KMS-11 (cell line): ENCODE data around the gene PDK4.
A peak's percentile ranks its signal among the peaks of the same experiment; 100 is the strongest.

Experiments used
- H2AFZ ChIP-seq: fragments of 200-600 bp; sonication (generic); 2 replicates; pipeline ENCODE4 v1.6.1; 2016; ENCODE audit warnings: antibody characterized with exemption, mixed run types, low read depth
- H3K27ac ChIP-seq: fragments of 200-600 bp; sonication (generic); 2 replicates; pipeline ENCODE4 v1.6.1; 2016; ENCODE audit warnings: mild to moderate bottlenecking, mixed run types
- H3K27me3 ChIP-seq: fragments of 200-600 bp; sonication (generic); 2 replicates; pipeline ENCODE4 v1.6.1; 2017; ENCODE audit warnings: mild to moderate bottlenecking, low read depth, mixed run types, moderate library complexity; ENCODE audit not compliant: insufficient read depth
- H3K36me3 ChIP-seq: fragments of 200-600 bp; sonication (generic); 2 replicates; pipeline ENCODE4 v1.6.1; 2017; ENCODE audit warnings: mild to moderate bottlenecking, mixed run types; ENCODE audit not compliant: insufficient read depth
- H3K4me1 ChIP-seq: fragments of 200-600 bp; sonication (generic); 2 replicates; pipeline ENCODE4 v1.6.1; 2016; ENCODE audit warnings: mild to moderate bottlenecking, low read depth, mixed run types; ENCODE audit not compliant: poor library complexity, severe bottlenecking
- H3K4me2 ChIP-seq: fragments of 200-600 bp; sonication (generic); 2 replicates; pipeline ENCODE4 v1.7.0; 2016; ENCODE audit warnings: mild to moderate bottlenecking, mixed run types
- H3K4me3 ChIP-seq: fragments of 200-600 bp; sonication (generic); IDR thresholded peaks from 2 replicates; pipeline ENCODE4 v1.6.1; 2017; ENCODE audit warnings: low read depth, low read length, mixed read lengths; ENCODE audit not compliant: insufficient read depth
- H3K79me2 ChIP-seq: fragments of 200-600 bp; sonication (generic); 2 replicates; pipeline ENCODE4 v1.6.1; 2016; ENCODE audit warnings: low read depth, mixed run types; ENCODE audit not compliant: insufficient read depth
- H3K9ac ChIP-seq: fragments of 200-600 bp; sonication (generic); 2 replicates; pipeline ENCODE4 v1.6.1; 2016; ENCODE audit warnings: mild to moderate bottlenecking, mixed run types
- H4K20me1 ChIP-seq: fragments of 200-600 bp; sonication (generic); 2 replicates; pipeline ENCODE4 v1.6.1; 2016; ENCODE audit warnings: mild to moderate bottlenecking, mixed run types; ENCODE audit not compliant: insufficient read depth
- CTCF ChIP-seq: fragments of 200-600 bp; sonication (generic); conservative IDR thresholded peaks from 2 replicates; pipeline ENCODE4 v1.6.1; 2017; ENCODE audit warnings: low read depth, mild to moderate bottlenecking, antibody characterized with exemption, low read length, moderate library complexity, mixed read lengths

Gene PDK4

DNA sequence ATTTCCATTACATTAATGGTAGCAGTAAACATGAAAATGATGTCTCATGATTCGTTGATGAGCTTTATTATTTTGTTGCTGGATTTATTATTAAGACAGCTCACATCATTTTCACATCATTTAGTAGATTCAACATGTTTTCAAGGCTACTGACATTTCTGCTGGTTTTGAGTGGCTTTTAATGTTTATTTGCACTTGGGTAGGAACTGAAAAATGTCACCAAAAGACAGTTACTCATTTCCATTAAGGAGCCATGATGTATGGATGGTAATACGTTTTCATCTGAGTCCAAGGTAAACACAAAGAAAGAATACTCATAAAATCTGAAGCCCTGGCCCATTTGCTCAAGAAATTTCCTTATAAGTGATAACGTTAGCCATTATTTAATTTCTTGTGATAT, 14.8 kb downstream of the PDK4 start:
- no peak overlapping the region for H3K4me3 ChIP-seq
- H3K27me3 ChIP-seq, result no peaks in the 10 kb centered on the region
- H3K4me2 ChIP-seq, result no peak overlapping the region
- H3K27ac ChIP-seq, result no peak overlapping the region
- H3K9ac ChIP-seq, result no peak overlapping the region
- TF ChIP-seq CTCF, result no peak
- H3K4me1 ChIP-seq, result peaks cover 27% of the 10 kb centered on the region
- no peaks in the 10 kb centered on the region for H4K20me1 ChIP-seq
- H2AFZ ChIP-seq, result no peak overlapping the region
- no peaks in the 10 kb centered on the region for H3K36me3 ChIP-seq
- no peaks in the 10 kb centered on the region for H3K79me2 ChIP-seq

DNA sequence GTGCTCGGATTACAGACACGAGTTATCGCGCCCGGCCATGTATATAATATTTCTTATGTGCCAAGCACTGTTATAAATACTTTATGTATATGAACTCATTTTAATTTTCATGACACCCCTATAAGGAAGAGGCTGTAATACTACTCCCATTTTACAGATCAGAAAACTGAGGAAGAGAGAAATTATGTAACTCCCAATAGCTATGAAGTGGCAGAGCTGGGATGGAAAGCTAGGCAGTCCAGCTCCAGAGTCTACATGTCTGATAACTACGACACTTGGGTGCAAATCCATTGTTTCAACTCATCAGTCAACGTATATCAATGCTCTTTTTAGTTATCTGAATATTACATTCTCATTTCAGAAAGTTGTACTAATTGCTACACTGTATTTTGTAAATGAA, 17.0 kb downstream of the PDK4 start:
- H4K20me1 ChIP-seq, result no peaks in the 10 kb centered on the region
- no peaks in the 10 kb centered on the region for H3K36me3 ChIP-seq
- no peak overlapping the region for H3K9ac ChIP-seq
- no peaks in the 10 kb centered on the region for H3K27me3 ChIP-seq
- H2AFZ ChIP-seq, result no peak overlapping the region
- peaks cover 27% of the 10 kb centered on the region for H3K4me1 ChIP-seq
- TF ChIP-seq CTCF, result no peak
- H3K4me2 ChIP-seq, result no peak overlapping the region
- no peak overlapping the region for H3K4me3 ChIP-seq
- no peaks in the 10 kb centered on the region for H3K79me2 ChIP-seq
- no peak overlapping the region for H3K27ac ChIP-seq

DNA sequence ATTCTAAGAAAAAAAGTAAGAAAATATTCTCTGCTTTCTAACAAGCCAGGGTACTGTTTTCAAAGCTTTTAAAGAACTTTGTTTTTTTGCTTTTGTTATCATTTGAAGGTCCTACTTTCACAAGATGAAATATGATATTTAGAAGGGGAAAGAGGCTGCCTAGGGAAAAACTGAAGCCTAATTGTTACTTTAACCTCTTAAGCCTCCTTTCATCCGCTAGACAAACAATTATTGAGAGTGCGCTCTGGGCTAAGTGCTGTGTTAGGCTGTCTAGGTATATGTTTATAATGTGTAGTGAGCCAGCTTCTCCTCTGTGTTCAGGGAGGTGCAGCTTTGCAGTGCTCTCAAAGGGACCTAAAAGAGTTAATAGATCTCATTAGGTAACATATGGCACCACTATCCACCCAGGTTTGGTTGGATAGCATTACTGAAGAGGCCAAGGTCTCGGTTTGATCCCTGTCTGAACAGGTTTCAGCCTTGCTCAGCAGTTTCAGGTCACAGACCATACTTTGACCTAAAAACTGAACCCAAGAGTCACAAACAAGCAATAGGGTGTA, 17.9 kb downstream of the PDK4 start:
- H4K20me1 ChIP-seq, result no peaks in the 10 kb centered on the region
- no peak overlapping the region for H3K9ac ChIP-seq
- peak overlapping the region; percentile 32 for H2AFZ ChIP-seq
- no peaks in the 10 kb centered on the region for H3K79me2 ChIP-seq
- no peak for TF ChIP-seq CTCF
- peaks cover 27% of the 10 kb centered on the region for H3K4me1 ChIP-seq
- H3K4me2 ChIP-seq, result peak overlapping the region; percentile 53
- H3K27me3 ChIP-seq, result no peaks in the 10 kb centered on the region
- peak overlapping the region; percentile 43 for H3K27ac ChIP-seq
- H3K36me3 ChIP-seq, result no peaks in the 10 kb centered on the region
- H3K4me3 ChIP-seq, result no peak overlapping the region

- H4K20me1 ChIP-seq, result no peaks in the 10 kb centered on the region
- no peak overlapping the region for H3K4me3 ChIP-seq
- H3K36me3 ChIP-seq, result no peaks in the 10 kb centered on the region
- no peak overlapping the region for H3K9ac ChIP-seq
- no peak overlapping the region for H3K4me2 ChIP-seq
- TF ChIP-seq CTCF, result no peak
- no peaks in the 10 kb centered on the region for H3K79me2 ChIP-seq
- H3K27me3 ChIP-seq, result no peaks in the 10 kb centered on the region
- no peak overlapping the region for H2AFZ ChIP-seq
- peaks cover 27% of the 10 kb centered on the region for H3K4me1 ChIP-seq
- no peak overlapping the region for H3K27ac ChIP-seq
Observed at GRCh38 chr7:95577137-95577536, 19.2 kb downstream of the PDK4 start.
